GM21515 (cell line): ENCODE data around the gene NVL.

ENCODE experiments used
- ATAC-seq: cut with Tn5 transposase; IDR thresholded peaks from one replicate; pipeline ENCODE4 v1.9.1; 2021; ENCODE audit not compliant: unreplicated experiment

The NVL gene

DNA sequence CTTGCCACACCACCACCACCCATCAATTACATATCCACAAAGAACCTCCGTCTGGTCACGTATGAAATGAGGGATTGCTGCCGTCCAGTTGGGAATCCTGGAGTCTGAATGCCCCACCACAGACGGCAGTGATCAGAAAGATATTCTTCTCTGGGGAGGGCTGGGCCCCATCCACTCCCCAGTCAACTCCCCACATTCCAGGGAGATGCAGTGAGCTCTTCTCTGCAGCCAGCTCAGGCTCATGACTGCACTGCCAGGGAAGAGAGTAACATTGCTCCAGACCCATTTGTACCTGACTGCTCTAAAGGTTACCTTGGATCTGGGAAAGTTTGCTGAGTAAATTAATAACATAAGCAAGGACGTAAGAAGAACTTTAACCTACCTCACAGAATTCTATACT lies 128.6 kb downstream of the NVL start:
- no peak for ATAC-seq

DNA sequence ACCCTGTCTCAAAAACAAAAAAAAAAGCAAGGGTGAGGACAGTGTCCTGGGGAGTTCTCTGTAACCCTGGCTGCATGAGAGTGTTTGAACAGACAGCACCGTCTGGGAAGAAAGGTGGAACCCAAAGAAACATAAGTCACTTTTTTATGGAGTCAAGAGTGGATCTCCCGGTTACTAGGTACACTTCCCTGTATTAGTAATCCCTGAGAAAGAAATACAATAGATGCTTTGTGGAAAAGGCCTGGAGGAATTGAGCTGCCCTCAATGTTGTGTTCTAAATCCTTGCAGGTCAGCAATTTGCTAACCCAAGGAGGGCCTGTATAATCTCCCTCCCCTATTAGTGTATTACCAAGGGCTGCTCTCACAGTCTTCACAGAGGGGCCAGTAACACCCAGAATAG lies 130.3 kb downstream of the NVL start:
- no peak for ATAC-seq

GRCh38 chr1:224198572-224198971 lies 131.4 kb downstream of the NVL start:
- no peak for ATAC-seq

GRCh38 chr1:224196813-224197600 lies 133.0 kb downstream of the NVL start:
- ATAC-seq, result no peak

- ATAC-seq, result no peak
These were observed 136.5 kb downstream of the NVL start for GRCh38 chr1:224193319-224193966.

- no peak for ATAC-seq
These were observed 137.7 kb downstream of the NVL start for GRCh38 chr1:224192082-224192788.

GRCh38 chr1:224189561-224189960 lies 140.4 kb downstream of the NVL start:
- ATAC-seq, result no peak

DNA sequence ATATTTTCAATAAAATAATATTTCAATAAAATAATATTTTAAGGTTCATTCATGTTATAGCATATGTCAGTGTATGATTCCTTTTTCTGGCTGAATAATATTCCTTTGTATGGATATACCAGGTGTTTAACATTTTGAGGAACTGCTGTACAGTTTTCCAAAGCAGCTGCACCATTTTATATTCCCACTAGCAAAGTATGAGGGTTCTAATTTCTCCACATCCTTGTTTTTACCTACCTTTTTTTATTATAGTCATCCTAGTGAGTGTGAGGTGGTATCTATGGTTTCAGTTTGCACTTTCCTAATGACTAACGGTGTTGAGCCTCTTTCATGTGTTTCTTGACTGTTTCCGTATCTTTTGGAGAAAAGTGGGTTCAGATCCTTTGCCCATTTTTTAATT lies 141.7 kb downstream of the NVL start:
- ATAC-seq, result no peak

DNA sequence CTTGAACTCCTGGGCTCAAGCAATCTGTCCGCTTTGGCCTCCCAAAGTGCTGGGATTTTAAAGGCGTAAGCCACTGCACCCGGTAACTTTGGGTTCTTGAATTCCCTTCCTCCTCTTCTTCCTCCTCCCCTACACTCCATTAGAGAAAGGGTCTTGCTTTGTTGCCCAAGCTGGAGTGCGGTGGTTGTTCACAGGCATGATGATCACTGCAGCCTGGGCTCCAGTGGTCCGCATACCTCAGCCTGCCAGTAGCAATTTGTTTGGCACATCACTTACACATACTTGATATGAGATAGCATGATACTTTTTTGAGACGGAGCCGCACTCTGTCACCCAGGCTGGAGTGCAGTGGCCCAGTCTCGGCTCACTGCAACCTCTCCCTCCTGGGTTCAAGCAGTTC lies 144.8 kb downstream of the NVL start:
- no peak for ATAC-seq

DNA sequence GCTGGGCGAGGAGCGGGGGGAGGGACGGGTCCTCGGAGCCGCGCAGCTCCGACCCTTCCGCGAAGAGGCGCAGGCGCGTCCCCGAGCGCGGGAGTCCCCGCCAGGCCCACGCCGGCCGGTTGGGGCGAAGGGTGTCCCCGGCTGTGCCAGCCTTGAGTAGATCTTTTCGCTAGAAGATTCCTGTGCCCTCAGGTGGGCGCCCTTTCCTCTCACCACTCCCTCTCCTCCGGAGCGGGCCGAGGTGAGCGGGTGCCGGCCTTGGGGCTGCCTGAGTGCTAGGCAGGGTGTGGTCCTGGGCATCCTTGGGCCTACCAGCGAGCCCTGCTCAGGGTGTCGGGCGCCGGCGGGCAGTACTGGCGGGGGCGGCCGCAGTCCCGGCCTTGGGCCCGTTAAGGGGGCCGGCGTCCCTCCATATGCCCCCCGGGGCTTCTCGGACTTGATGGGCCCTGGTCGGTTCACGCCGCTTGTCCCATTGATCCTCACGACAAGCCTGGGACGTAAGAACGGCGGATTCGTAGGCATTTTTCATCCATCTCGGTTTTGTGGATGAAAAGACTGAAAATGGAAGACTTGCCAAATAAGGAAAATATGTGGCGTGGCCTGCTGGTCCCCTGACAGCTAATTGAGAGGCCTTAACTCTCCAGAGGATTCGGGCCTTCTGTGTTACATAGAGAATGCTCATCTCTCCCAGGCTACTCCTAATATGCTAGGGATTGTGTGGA lies 146.2 kb downstream of the NVL start:
- peak; percentile 42 for ATAC-seq

- ATAC-seq, result peak; percentile 67
These were observed 146.9 kb downstream of the NVL start, which contains the start of gene DEGS1 for GRCh38 chr1:224182866-224183590. DEGS1 (plus strand) TSS chr1:224183240; CDS start chr1:224183337, 97 bp downstream.

DNA sequence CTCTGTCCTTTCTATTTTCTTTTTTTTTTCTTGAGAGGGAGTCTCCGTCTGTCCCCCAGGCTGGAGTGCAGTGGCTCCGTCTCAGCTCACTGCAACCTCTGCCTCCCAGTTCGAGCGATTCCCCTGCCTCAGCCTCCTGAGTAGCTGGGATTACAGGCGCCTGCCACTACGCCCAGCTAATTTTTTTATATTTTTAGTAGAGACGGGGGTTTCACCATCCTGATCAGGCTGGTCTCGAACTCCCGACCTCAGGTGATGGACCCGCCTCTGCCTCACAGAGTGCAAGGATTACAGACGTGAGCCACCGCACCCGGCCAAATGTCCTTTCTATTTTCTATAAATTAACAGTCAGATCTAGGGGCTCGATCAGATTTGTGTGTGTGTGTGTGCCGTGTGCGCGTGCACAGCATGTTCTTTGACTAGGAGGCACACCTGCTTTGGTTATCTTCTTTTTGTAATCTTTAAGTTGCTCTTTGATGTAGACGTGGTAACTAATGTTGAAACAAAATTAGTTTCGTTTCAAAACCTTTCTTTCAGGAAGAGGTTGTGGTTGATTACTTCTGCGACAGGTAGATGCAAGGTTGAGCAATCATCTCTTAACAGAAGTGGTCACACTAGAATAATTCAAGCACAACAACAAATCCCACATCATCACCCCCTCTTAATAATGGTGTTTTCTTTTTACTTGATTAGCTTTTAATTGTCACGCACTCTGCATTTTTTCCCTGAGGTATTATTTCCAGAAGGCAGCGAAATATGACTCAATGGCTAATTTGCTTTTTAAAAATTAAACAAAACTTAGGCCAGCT lies 147.7 kb downstream of the NVL start:
- ATAC-seq, result peak; percentile 43

- ATAC-seq, result no peak
These were observed 148.5 kb downstream of the NVL start for GRCh38 chr1:224181453-224181810.

GRCh38 chr1:224180783-224181452 lies 149.1 kb downstream of the NVL start:
- no peak for ATAC-seq

GRCh38 chr1:224178894-224179293 lies 151.1 kb downstream of the NVL start:
- ATAC-seq, result no peak

DNA sequence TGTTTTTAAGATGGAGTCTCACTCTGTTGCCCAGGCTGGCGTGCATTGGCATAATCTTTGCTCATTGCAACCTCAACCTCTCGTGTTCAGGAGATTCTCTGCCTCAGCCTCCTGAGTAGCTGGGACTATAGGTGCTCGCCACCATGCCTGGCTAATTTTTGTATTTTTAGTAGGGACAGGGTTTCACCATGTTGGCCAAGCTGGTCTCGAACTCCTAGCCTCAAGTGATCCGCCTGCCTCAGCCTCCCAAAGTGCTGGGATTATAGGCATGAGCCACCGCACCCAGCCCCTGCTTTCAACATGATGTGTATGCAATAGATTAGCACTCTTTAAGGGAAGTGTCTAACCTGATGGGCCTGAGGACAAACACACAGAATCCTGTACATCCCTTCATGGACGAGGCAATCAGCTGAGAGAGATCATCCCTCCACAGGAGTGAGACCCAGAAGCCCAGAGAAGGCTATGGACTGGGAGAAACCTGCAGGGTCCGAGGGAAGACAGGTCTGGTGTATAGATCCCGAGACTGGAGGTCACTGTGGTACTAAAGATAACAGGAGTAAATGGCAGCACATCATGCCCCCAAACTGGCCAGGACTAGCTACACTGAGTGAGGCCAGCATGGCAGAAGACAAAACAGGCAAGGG lies 152.5 kb downstream of the NVL start:
- ATAC-seq, result no peak
